NCI-H774 (cell line): ENCODE data around the gene SEL1L3.
"Not testable (repeated sequence)": the region's sequence is repeated elsewhere in the genome, so short reads cannot be mapped to it uniquely, and the experiment has no call there.

Experiments
- DNase-seq: peaks from one replicate; lab custom pipeline; 2025; lab: John Stamatoyannopoulos, UW

SEL1L3 gene

DNA sequence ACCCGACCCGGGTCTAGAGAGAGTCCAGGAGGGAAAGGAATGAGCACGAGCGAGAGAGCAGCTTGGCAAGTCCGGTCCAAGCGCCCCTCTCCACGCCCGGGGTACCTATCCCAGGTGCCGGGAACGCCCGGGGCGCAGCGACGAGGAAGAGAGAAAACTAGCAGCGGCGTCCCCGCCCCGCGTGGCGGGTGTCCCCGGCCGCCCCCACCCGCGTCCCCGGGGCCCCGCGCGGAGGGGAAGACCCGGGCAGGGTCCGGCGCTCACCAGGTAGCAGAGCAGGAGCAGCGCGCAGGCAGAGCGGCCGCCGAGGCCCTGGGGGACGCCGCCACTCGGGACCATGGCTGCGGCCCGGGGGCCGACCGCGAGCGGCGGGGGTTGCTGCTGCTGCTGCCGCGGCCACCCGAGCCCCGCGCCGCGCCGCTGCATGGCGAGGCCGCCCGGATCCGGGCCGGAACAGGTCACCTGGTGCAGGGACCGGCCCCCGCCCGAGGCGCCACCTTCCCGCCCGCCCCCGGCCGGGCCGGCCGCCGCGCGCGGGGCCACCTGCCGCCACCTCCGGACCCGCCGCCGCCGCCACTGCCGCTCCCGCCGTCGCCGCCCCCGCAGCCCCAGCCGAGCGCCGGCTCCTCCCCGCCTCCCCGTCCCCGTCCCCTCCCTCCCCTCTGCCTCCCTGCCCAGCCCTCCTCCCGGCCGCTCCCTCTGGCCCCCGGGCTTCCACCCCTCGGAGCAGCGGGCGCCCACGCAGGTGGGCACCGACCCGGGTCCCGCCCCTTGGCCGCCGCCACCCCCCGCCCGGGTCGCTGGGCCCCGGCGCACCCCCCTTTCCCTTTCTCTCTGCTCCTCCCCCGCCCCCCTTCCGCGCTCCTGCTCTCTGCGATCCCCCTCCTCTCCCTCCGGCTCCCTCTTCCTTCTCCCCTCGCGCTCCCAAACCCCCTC lies at the start of gene SEL1L3:
Gene SEL1L3 (minus strand): TSS at position 578 of the 936 bp plus-strand sequence. CDS start 152 bp downstream, at position 426.
- DNase-seq = peak; percentile 35

- DNase-seq = no peak
Measured at GRCh38 chr4:25911356-25911755, 48.6 kb upstream of the SEL1L3 start.

DNA sequence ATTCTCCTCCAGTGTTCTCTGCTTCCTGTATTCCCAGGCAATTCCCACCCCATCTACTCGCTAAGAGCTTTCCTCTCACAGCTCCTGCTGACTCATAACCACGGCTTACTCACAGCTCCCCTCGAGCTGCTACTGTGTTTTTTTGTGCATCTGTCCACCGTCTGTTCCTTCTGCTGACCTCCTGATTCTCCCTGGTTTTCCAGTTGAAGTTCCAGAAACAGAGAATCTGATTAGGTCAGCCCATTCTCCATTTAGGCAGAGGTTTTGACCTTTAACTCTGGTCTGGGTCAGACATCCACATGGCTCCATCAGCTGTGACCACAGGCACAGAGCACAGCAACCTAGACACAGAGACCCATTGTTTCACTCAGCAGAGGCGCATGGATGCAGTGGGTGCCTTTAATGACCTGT lies 45.7 kb upstream of the SEL1L3 start:
- no peak for DNase-seq

- not testable (repeated sequence) for DNase-seq
Measured at GRCh38 chr4:25906113-25906512, 43.3 kb upstream of the SEL1L3 start.

- DNase-seq = no peak
Measured at GRCh38 chr4:25905371-25905770, 42.6 kb upstream of the SEL1L3 start.

DNA sequence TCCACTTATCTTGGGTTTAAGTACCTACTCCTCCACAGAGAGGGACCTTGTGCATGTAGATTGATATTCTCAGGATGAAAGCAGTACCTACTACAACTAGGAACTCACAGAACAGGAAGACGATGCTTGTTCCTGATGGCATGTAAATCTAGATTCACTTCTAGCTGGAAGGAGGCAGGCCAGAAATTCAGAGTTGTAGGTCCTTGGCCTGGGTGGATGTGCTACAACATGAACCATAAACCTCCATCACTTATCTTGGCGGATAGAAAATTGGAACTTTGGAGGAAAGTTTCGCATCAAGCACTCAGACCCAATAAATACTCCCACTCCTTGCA lies 41.9 kb upstream of the SEL1L3 start:
- no peak for DNase-seq

GRCh38 chr4:25903900-25904747 lies 41.3 kb upstream of the SEL1L3 start:
- DNase-seq = no peak

DNA sequence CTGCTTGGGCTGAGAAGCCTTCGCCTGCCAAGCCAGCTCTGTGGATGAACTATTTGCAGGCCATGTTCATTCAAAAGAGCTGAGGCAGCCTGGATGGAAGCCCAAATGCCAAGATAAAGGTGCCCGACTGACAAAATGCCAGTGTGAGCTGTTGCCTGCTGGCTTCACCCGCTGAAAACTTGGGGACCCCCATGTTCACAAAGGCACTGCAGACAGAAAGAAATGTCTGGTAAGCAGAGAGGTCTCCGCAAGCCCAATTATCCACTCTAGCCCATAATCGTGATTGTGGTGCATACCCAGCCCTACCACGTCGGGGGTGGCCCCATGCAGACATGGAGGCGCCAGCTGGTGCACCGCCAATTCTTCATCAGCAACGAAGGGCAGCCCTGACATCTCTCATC lies 38.2 kb upstream of the SEL1L3 start:
- DNase-seq = no peak

DNA sequence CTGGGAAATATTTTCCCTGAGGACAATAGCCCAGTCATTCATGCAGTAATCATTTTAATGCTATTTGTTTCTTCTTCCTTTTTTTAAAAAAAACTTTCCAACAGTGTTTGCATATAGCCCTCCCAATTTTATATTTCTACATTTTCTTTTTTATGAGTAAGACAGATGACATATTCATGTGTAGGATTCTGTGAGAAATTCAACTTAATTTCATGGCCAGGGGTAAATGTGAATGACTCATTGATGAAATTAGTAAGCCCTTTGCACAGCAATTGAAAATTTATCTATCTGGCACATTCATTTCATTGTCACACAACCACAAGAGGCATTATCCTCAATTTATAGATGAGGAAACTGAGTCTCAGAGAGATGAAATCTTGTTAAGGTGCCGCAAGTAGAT lies 37.5 kb upstream of the SEL1L3 start:
- DNase-seq = no peak

- DNase-seq = no peak
Measured at GRCh38 chr4:25896776-25897539, 34.2 kb upstream of the SEL1L3 start.

DNA sequence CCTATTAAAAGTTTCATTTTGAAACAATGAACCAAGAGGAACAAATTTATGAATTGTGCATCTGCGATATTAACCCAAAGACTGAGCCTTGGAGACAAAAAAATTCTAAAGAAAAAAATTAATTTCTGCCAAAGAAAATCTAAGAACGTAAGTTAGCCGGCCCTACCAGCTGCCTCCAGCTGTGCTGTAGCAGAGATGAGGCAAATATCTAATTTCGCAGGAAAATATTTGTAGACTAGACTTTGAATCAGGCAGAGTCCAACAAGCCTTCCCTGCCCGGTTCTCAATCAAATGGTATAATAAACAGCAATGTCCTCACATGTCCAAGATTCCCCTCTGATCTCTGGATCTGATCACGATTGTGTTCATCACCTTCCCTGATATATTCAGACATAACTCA lies 30.0 kb upstream of the SEL1L3 start:
- DNase-seq = no peak

- no peak for DNase-seq
Measured at GRCh38 chr4:25890571-25891485, 28.0 kb upstream of the SEL1L3 start.

DNA sequence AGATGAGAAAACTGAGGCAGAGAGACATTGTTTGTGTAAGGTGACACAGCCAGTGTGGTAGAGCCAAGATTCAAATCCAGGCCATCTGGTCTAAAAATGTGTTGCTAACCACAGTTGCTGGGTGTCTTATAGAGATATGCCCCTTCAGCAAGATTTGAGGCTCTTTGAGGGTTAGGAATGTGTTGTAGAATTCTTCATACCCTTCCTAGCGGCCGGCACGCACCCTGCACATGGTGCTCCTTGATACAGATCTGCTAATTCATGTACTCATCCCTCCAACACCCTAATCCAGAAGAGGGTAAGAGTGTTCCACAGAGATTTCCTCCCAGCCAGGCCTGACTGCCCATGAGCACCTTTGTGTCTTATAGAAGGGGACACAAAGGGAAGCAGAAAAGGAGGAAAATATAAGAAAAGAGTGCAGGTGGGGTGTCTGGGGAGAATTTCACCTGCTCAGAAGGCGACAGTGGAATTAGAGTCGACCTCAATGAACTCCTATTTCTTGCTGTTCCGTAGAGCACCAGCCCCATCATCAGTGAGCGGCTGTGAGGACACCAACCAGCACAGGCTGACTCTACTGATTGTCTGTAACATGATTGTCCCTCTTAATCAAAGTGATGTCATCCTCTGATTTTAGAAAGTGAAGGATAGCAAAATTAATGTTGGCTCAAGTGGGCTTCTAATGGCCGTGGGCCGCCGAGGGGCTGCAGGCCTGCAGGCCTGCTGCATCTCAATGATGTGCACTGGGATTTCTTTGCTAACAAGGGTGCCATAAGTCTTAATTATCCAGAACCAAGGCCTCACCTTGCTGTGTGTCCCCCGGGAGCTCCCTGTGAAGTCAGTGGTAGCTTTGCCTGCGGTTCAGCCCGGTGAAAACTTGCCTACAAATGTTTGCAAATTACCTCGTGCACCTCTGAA lies 27.1 kb upstream of the SEL1L3 start:
- no peak for DNase-seq

GRCh38 chr4:25888781-25889180 lies 26.0 kb upstream of the SEL1L3 start:
- DNase-seq = no peak

- no peak for DNase-seq
Measured at GRCh38 chr4:25884031-25884782, 21.4 kb upstream of the SEL1L3 start.

- DNase-seq = no peak
Measured at GRCh38 chr4:25883565-25883964, 20.8 kb upstream of the SEL1L3 start.

DNA sequence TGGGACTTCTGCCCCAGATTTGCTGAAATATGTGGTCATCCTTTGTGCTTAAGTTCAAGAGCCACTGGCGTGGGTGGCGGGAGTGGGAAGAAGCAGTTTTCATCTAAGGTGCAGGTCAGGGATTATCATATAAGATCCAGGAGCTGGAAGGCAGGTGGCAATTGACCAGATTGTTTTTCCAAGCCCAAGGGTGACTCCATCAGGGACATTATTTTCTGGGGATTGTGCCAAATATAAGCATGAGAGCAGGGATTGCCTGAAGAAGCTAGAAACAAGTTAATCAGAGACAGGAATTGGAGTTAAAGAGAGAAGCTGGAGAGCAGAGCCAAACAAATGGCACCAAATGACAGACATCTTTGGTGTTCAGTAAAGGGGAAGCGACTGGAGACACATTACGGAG lies 19.4 kb upstream of the SEL1L3 start:
- DNase-seq = no peak

DNA sequence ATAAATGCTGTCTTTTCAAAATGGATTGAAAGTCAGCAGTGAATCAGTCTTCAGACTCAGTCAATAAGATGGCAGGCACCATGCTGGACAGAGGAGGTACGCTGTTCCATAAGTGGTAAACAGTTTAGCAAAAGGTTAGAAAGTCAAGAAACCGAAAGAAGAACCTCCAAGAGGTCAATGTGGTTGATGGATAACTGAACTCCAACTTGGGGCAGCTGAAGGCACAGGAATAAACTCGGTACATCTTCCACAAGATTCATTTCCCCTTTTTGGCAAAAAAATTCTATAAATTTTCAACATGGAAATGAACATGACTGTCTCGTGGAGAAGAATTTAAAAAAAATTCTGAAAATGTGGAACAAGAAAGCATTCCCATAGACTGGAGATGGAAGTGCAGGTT lies 18.4 kb upstream of the SEL1L3 start:
- no peak for DNase-seq

DNA sequence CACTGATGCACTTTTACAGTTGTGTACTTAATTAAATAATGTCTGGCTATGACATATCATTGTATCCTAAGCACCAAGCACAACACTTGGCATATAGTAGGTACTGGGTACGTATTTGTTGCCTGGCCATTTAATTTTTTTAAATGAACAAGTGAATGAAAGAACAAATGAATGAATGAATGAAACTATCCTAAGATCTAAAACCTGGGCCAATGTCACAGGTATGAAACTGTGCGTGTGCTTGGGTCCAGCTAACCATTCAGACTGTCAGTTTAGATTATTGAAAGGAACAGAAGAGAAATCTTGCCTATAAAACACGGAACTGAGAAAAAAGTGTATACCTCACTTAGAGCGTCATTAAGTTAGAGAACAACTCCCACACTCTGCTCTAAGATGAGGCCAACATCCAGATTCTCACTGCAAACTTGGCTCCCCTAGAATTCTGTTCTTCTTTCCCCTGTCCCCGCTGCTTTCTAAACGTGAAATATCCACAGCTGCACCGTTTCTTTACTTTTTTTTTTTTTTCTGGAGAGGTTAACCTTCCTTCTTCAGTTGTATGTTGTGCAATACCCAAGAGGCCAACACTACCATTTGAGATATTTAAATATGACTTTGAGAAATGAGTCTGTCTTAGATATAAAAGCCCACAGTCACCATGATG lies 17.3 kb upstream of the SEL1L3 start:
- DNase-seq = no peak
